HG02759 (cell line): Measurements from ENCODE around the gene GABRG2.

ENCODE experiments used
- ATAC-seq: cut with Tn5 transposase; IDR thresholded peaks from one replicate; pipeline ENCODE4 v1.9.1; 2021; ENCODE audit warnings: mild to moderate bottlenecking, moderate library complexity; ENCODE audit not compliant: unreplicated experiment

Gene GABRG2

GRCh38 chr5:162187371-162187770 lies 119.8 kb downstream of the GABRG2 start:
- ATAC-seq: no peak

DNA sequence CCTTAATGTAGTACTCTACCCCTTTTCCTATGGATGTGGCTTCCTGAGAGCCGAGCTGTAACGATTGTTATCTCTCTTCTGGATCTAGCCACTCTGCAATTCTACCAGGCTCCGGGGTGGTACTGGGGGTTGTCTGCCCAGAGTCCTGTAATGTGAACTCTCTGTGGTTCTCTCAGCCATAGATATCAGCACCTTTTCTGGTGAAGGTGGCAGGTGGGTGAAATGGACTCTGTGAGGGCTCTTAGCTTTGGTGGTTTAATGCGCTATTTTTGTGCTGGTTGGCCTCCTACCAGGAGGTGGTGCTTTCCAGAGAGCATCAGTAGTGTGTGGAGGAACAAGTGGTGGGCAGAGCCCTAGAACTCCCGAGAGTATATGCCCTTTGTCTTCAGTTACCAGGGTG lies 122.1 kb downstream of the GABRG2 start:
- ATAC-seq: no peak

GRCh38 chr5:162193012-162193411 lies 125.4 kb downstream of the GABRG2 start:
- no peak for ATAC-seq

DNA sequence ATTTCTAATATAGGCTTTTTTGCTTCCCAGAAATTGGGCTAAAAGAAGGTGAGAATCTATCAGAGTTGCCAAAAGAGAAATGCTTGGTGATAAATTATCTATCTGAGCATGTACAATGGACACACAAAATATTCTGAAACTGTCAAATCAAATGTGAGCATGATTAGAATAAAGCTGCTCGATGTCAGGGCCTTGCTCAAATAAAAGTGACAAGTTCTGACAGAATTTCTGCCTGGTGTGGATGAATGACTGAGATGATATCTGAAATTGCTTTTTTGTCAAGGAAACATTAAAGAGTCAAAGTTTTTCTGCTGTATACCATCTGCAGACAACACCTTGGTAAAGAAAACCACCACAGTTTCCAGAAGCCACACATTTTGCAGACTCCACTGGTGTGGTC lies 128.8 kb downstream of the GABRG2 start:
- no peak for ATAC-seq

DNA sequence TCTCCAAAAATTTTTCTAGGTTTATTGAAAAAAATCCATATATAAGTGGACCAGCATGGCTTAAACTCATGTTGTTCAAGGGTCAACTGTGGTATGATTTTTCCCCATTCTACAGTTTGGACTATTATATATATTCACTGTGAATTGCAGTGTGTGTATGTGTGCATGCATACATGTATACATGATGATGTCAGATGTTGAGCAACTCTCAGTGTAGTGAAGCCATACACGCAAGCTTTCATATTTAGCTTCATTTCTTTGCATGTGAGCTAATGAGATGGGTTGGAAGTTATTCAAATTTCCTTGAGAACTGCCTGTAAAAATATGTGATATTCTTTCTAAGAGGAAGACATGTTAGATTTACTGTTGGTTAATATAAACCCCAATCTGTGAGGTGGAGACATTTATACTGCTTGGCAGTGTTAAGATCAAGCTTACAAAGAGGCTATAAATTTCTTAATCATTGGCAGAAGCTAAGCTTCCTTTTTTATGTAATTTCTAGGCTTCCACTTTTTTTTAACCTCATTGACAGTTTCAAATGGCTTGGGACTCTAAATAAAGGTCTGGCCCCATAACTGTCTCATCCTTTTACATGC lies 134.8 kb downstream of the GABRG2 start:
- no peak for ATAC-seq
